Spinal cord (tissue), 10 donors: ENCODE measurements around the gene ZMYND19. TPM values are rescaled to one million over a fixed set of nuclear protein-coding genes. Genes with fewer than 3 reads are reported as not detected.

Experiments
- DNase-seq, 6 donors: peaks; one replicate each; pipeline versions ENCODE4 v3.0.0 to v3.0.0-alpha.2; 2013 to 2015; ENCODE audit warnings: low spot score in 6 of 6, low read depth in 4 of 6
- H3K27ac ChIP-seq: one replicate; pipeline ENCODE4 v1.5.1; 2013; ENCODE audit warnings: low read depth, low read length, control low read depth
- H3K27me3 ChIP-seq: one replicate; pipeline ENCODE4 v1.6.1; 2013; ENCODE audit warnings: low read length; ENCODE audit not compliant: control insufficient read depth, insufficient read depth
- H3K36me3 ChIP-seq: one replicate; pipeline ENCODE4 v1.6.1; 2013; ENCODE audit warnings: low read length; ENCODE audit not compliant: control insufficient read depth, insufficient read depth
- H3K4me1 ChIP-seq: one replicate; pipeline ENCODE4 v1.6.1; 2013; ENCODE audit warnings: low read length; ENCODE audit not compliant: control insufficient read depth, insufficient read depth
- H3K4me3 ChIP-seq: one replicate; pipeline ENCODE4 v1.5.1; 2013; ENCODE audit warnings: low read depth, low read length, control low read depth
- H3K9me3 ChIP-seq: one replicate; pipeline ENCODE4 v1.6.1; 2013; ENCODE audit warnings: low read length; ENCODE audit not compliant: control insufficient read depth, insufficient read depth
- WGBS: methylation state at CpG from one replicate; pipeline ENCODE4 v1.1.5; 2013; ENCODE audit warnings: missing lambda C conversion rate; ENCODE audit not compliant: insufficient coverage; 5-methylcytosine and 5-hydroxymethylcytosine counted together
- polyA plus RNA-seq, 2 donors: library from polyadenylated mRNA; unstranded; fragments of 120-200 nt; gene quantifications; one replicate each; pipeline ENCODE4 v1.2.1, GENCODE V29; 2013; ENCODE audit not compliant: insufficient read length in 2 of 2
- total RNA-seq, 2 donors: library from RNA; depleted of rRNA in 1 of 2; stranded (reverse); fragments of 120-200 nt in 1 of 2; fragments of >200 nt in 1 of 2; gene quantifications; one replicate each; pipeline versions ENCODE4 v1.2.3 to v1.2.4, GENCODE V29; 2013 to 2014
- donor health status: healthy.

The ZMYND19 gene
- total and polyA plus RNA-seq, 4 donors, result 10.2 to 41.8 (median 34.2) TPM

DNA sequence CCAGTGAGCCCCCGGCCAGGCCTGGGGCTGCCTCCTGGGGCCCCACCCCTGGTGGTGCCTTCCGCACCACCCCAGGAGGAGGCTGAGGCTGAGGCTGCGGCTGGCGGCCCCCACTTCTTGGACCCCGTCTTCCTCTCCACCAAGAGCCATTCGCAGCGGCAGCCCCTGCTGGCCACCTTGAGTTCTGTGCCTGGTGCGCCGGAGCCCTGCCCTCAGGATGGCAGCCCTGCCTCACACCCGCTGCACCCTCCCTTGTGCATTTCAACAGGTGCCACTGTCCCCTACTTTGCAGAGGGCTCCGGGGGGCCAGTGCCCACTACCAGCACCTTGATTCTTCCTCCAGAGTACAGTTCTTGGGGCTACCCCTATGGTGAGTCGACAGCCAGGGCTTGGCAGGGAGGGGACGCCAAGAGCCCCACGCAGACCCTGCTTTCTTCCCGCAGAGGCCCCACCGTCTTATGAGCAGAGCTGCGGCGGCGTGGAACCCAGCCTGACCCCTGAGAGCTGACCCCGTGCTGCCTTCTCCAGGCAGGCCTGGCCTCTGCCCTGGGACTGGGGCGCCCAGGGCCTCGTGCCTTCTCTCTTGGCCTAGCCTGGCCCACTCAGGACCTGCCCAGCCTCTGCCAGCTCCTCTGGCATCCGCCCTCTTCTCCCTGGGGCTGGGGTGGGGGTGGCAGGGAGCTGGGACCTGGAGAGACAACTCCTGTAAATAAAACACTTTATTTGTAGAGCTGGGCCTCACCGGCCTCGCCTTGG, 24.5 kb upstream of the ZMYND19 start:
- no peak overlapping the region for H3K27ac ChIP-seq
- H3K36me3 ChIP-seq, result peaks cover 56% of the 10 kb centered on the region
- DNase-seq, result no peak
- H3K4me3 ChIP-seq, result no peak overlapping the region
- peaks cover 17% of the 10 kb centered on the region for H3K4me1 ChIP-seq
- H3K9me3 ChIP-seq, result no peaks in the 10 kb centered on the region
- 96% methylated on average over 21 of the region's 25 CpGs for WGBS
- no peaks in the 10 kb centered on the region for H3K27me3 ChIP-seq

DNA sequence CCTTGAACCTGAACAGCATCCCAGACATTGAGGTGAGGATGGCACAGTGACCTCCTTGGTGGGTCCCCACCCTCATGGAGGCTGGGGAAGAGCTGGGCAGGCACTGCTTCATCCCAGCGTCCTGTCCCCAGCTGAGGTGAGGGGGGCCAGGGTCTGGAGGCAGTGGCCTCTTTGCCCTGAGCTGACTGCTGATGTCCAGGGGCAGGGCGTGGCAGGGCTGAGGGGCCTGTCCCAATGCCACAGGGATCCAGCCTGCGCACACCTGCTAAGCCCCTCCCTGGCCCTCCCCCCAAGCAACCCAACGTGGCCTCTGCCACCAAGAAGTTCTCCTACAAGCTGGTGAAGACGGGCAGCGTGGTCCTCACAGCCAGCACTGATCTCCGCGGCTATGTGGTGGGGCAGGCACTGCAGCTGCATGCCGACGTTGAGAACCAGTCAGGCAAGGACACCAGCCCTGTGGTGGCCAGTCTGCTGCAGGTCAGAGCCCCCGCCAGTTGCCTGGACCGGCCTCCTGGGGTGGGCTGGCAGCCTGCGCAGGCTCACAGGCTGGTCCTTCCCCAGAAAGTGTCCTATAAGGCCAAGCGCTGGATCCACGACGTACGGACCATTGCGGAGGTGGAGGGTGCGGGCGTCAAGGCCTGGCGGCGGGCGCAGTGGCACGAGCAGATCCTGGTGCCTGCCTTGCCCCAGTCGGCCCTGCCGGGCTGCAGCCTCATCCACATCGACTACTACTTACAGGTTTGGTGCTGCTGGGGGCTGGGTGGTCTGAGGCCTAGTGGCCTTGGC, 23.6 kb upstream of the ZMYND19 start:
- H3K9me3 ChIP-seq, result no peaks in the 10 kb centered on the region
- DNase-seq, result no peak
- H3K27me3 ChIP-seq, result no peaks in the 10 kb centered on the region
- no peak overlapping the region for H3K27ac ChIP-seq
- H3K36me3 ChIP-seq, result peaks cover 62% of the 10 kb centered on the region
- WGBS, result 95% methylated on average over 24 of the region's 27 CpGs
- no peak overlapping the region for H3K4me3 ChIP-seq
- peaks cover 17% of the 10 kb centered on the region for H3K4me1 ChIP-seq

DNA sequence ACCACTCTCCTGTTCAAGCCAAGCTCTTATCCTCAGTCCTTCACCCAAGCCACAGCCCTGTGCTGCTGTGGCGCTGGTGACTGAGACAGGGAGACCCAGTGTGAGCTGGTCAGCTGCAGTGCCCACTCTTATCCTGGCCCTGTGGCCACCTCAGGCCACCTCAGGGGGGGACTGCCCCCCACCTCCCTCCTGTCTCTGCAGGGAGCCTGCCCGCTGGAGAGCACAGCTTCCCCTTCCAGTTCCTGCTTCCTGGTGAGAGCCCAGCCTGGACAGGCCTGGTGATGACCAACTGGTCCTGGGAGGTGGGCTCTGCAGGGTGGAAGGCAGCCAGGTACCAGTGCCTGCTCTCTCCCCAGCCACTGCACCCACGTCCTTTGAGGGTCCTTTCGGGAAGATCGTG, 22.9 kb upstream of the ZMYND19 start:
- Histone ChIP-seq H3K4me3 (no peak overlapping the region), H3K27me3 (no peaks in the 10 kb centered on the region), H3K4me1 (peaks cover 20% of the 10 kb centered on the region), H3K27ac (no peak overlapping the region), H3K9me3 (no peaks in the 10 kb centered on the region), H3K36me3 (peaks cover 64% of the 10 kb centered on the region)
- WGBS, result 89% methylated on average over 3 of the region's 5 CpGs
- DNase-seq, result no peak

DNA sequence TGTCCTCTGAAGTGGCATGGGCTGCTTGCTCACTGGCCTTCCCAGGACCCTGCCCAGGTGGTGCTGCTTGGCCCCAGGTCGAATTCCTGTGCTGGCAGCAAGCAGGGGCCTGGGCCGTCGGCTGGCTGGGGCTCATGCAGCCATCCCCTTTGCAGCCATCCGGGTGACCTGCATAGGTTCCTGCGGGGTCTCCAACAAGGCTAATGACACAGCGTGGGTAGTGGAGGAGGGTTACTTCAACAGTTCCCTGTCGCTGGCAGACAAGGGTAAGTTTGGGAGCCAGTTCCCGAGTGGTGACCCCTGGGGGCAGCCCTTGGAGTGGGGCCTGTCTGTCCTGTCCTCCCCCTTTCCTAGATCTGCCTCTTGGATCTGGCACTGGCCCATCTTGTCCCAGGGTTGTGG, 22.4 kb upstream of the ZMYND19 start:
- Histone ChIP-seq H3K27me3 (no peaks in the 10 kb centered on the region), H3K9me3 (no peaks in the 10 kb centered on the region), H3K4me1 (peaks cover 19% of the 10 kb centered on the region), H3K36me3 (peaks cover 64% of the 10 kb centered on the region), H3K27ac (no peak overlapping the region), H3K4me3 (no peak overlapping the region)
- WGBS, result 83% methylated on average over 6 of the region's 8 CpGs
- no peak for DNase-seq

DNA sequence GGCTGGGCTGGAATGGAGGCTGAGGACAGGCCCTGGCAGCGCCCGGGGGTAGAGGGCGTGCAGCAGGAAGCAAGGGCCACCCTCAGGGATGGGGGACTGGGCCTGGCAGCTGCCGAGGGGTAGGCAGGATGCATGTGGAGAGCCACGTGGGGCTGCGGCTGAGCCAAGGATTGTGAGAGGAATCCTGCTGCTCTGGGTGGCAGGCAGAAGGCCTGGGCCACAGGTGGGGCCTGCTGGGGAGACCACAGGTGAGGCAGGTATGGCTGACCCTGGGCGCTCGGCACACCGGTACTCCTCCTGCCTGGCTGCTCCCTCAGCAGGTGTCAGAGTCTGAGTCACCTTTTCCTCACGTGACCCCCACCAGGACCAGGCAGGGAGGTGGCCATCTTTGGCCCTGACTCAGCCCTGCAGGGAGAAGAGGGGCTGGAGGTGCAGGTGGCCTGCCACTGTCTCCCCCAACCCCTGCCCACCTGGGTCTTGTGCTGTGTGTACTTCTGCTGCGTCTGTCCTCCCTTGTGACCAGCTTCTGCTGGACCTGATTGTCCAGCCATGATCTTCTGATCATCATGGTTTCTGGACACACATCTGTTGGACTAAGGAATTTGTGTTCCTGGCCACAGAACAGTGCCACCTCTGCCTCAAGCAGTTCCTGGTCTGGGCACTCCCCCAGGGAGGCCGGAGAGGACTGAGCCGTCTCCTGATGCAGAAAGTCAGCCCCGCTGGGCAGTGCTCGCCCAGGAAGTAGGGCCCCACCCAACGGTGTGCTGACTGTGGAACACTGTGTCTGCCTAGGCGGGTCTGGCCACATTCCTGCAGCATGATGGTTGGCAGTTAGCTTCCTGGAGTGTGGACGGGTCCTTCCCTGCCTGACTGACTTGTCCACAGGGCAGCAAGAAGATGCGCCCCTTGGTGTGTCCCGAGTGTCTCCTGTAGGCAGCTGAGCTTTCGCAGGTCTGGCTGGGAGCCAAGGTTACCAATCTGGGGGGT, 21.6 kb upstream of the ZMYND19 start:
- Histone ChIP-seq H3K27me3 (no peaks in the 10 kb centered on the region), H3K9me3 (no peaks in the 10 kb centered on the region), H3K36me3 (peaks cover 61% of the 10 kb centered on the region), H3K27ac (no peak overlapping the region), H3K4me1 (peaks cover 19% of the 10 kb centered on the region), H3K4me3 (no peak overlapping the region)
- WGBS, result 70% methylated on average over 20 of the region's 21 CpGs
- DNase-seq, result no peak

DNA sequence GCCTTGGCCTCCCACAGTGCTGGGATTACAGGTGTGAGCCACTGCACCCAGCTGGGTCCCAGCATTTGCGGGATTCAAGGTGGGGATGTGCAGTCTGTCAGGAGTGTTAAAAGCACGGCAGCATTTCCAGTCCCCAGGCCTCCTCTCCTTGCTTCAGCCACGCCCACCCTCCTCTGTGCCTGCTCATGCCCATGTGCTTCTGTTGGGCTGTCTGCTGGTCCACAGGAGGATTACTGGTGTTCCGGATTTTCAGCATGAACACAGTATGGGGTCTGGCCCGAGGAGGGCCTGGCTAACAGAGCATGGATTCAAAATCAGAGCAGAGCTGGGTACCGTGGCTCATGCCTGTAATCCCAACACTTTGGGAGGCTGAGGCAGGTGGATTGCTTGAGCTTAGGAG, 20.6 kb upstream of the ZMYND19 start:
- Histone ChIP-seq H3K4me1 (peaks cover 24% of the 10 kb centered on the region), H3K27ac (no peak overlapping the region), H3K36me3 (peaks cover 54% of the 10 kb centered on the region), H3K27me3 (no peaks in the 10 kb centered on the region), H3K4me3 (no peak overlapping the region), H3K9me3 (no peaks in the 10 kb centered on the region)
- no peak for DNase-seq
- WGBS, result 79% methylated on average over 5 of the region's 6 CpGs

DNA sequence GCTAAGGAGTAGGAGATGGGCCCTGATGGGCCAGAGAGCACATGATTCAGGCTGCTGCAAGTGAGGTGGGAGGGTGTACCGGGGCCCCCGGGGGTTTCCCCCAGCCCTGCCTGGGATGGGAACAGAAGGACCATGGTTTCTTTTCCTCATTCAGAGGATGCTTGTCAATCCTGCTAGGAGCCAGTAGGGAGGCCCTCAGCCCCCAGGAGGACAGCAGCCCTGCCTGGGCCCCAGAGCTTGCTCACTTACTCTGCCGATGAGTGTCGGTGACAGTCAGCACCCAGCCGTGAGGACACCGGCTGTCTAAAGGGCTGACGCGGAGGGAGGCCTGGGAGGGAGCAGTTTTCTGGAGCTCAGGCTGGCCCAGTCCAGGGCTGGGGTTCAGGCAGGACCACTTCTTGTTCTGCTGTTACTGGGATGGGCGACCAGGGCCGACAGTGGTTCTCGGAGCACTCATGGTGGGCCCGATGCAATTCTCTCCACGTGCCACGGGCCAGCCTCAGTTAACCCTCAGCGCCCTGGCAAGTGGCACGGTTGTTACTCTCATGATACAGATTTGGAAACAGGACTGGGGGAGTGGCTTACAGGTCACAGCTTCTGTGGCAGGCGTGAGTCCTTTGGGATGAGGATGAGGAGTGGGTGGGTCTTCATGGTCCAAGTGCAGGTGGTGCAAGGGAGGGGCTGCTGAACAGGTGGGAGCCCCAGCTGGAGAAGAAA, 17.0 kb upstream of the ZMYND19 start:
- Histone ChIP-seq H3K36me3 (peaks cover 19% of the 10 kb centered on the region), H3K4me1 (peaks cover 32% of the 10 kb centered on the region), H3K4me3 (peak overlapping the region; percentile 31), H3K27ac (no peak overlapping the region), H3K27me3 (no peaks in the 10 kb centered on the region), H3K9me3 (no peaks in the 10 kb centered on the region)
- no peak for DNase-seq
- 39% methylated on average over 17 of the region's 17 CpGs for WGBS

DNA sequence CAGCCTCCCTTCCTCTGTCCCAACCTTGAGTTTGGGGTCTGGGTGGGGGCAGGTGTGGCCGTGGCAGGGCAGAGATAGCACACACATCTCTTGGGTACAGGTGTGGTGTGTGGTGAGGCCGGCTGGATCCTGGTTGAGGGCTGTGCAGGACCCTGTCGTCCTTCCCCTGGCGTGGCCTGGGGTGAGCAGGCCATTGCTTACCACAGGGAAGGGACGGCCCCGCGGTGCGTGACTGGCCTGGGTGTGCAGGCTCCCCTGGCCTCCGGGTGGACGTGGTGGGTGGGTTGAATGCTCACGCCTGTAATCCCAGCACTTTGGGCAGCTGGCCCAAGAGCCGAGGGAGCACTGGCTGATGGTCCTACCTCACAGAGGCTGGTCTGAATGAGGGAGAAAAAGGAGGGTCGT, 16.4 kb upstream of the ZMYND19 start:
- Histone ChIP-seq H3K4me3 (peak overlapping the region; percentile 31), H3K27me3 (no peaks in the 10 kb centered on the region), H3K27ac (no peak overlapping the region), H3K36me3 (peaks cover 15% of the 10 kb centered on the region), H3K4me1 (peaks cover 32% of the 10 kb centered on the region), H3K9me3 (no peaks in the 10 kb centered on the region)
- no peak for DNase-seq
- 51% methylated on average over 12 of the region's 13 CpGs for WGBS
